ENCODE measurements around the gene PPFIBP1. TPM values are rescaled to one million over a fixed set of nuclear protein-coding genes. Genes with fewer than 3 reads are reported as not detected.

PPFIBP1 gene
- total RNA-seq, 1 donor from 2014 or later: 53.8 TPM

GRCh38 chr12:27693403-27693802 is 169.4 kb downstream of the PPFIBP1 start:
- H3K4me3 Mint-ChIP-seq: no peak overlapping the region
- H3K9me3 Mint-ChIP-seq: no peaks in the 10 kb centered on the region
- DNase-seq (ENCODE audit: low spot score): no peak
- H3K4me1 Mint-ChIP-seq (ENCODE audit: low read depth): no peaks in the 10 kb centered on the region
- peaks cover 7% of the 10 kb centered on the region for H3K36me3 Mint-ChIP-seq (ENCODE audit: low read depth)
- no peak overlapping the region for H3K27ac Mint-ChIP-seq
- intact Hi-C loops (cut with micrococcal nuclease): no loop called here
- H3K27me3 Mint-ChIP-seq (ENCODE audit: insufficient read depth): no peaks in the 10 kb centered on the region

DNA sequence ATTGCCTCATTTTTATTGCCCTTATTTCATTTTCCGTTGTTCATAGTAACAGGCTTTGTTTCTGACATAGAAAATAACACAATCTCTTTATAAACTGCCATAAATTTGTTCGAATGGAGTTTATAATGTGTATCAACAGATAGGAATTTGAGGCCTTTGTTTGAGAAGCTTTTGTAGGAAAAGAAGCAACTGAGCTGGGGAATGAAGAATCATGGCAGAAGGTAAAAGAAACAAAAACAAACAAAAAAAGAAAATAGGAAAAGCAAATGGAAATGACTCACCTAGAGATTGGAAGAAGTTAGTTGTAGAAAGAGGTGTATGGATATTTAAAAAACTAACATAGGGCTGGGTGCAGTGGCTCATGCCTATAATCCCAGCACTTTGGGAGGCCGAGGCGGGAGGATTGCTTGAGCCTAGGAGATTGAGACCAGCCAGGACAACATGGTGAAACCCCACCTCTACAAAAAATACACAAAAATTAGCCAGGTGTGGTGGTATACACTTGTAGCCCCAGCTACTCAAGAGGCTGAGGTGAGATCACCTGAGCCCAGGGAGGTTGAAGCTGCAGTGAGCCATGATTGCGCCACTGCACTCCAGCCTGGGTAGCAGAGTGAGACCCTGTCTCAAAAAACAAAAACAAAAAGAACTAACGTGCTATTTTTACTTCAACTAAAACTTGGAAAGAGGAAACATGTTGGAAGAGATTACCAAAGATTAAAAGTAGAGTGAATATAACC is 171.7 kb downstream of the PPFIBP1 start:
- DNase-seq (ENCODE audit: low spot score): no peak
- intact Hi-C loops (cut with micrococcal nuclease): no loop called here
- peaks cover 2% of the 10 kb centered on the region for H3K36me3 Mint-ChIP-seq (ENCODE audit: low read depth)
- H3K4me1 Mint-ChIP-seq (ENCODE audit: low read depth): no peaks in the 10 kb centered on the region
- no peak overlapping the region for H3K27ac Mint-ChIP-seq
- no peak overlapping the region for H3K4me3 Mint-ChIP-seq
- H3K27me3 Mint-ChIP-seq (ENCODE audit: insufficient read depth): no peaks in the 10 kb centered on the region
- H3K9me3 Mint-ChIP-seq: no peaks in the 10 kb centered on the region

- no peak within 1 kb of the TSS for H3K27ac Mint-ChIP-seq
- H3K9me3 Mint-ChIP-seq: no peaks in the 10 kb centered on the region
- H3K36me3 Mint-ChIP-seq (ENCODE audit: low read depth): peaks cover 2% of the 10 kb centered on the region
- H3K4me1 Mint-ChIP-seq (ENCODE audit: low read depth): no peaks in the 10 kb centered on the region
- DNase-seq (ENCODE audit: low spot score): no peak
- H3K4me3 Mint-ChIP-seq: no peak within 1 kb of the TSS
- intact Hi-C loops (cut with micrococcal nuclease): no loop called here
- H3K27me3 Mint-ChIP-seq (ENCODE audit: insufficient read depth): no peaks in the 10 kb centered on the region
These were observed 172.3 kb downstream of the PPFIBP1 start, which contains the start of gene REP15 for GRCh38 chr12:27696293-27696652. Gene REP15, plus strand, starts transcription at chr12:27696447. Its CDS starts 116 bp downstream, at chr12:27696563.

GRCh38 chr12:27696864-27697564 is 173.0 kb downstream of the PPFIBP1 start:
- intact Hi-C loops (cut with micrococcal nuclease): no loop called here
- no peak overlapping the region for H3K4me3 Mint-ChIP-seq
- DNase-seq (ENCODE audit: low spot score): no peak
- no peaks in the 10 kb centered on the region for H3K4me1 Mint-ChIP-seq (ENCODE audit: low read depth)
- no peaks in the 10 kb centered on the region for H3K27me3 Mint-ChIP-seq (ENCODE audit: insufficient read depth)
- peaks cover 2% of the 10 kb centered on the region for H3K36me3 Mint-ChIP-seq (ENCODE audit: low read depth)
- no peak overlapping the region for H3K27ac Mint-ChIP-seq
- no peaks in the 10 kb centered on the region for H3K9me3 Mint-ChIP-seq

GRCh38 chr12:27703720-27704452 is 179.9 kb downstream of the PPFIBP1 start:
- Mint-ChIP-seq H3K27ac (no peak overlapping the region), H3K9me3 (no peaks in the 10 kb centered on the region), H3K4me1 (ENCODE audit: low read depth) (no peaks in the 10 kb centered on the region), H3K4me3 (no peak overlapping the region), H3K36me3 (ENCODE audit: low read depth) (no peaks in the 10 kb centered on the region), H3K27me3 (ENCODE audit: insufficient read depth) (peaks cover 11% of the 10 kb centered on the region)
- intact Hi-C loops (cut with micrococcal nuclease): loop anchor here (1.0 to 10.0 kb wide), 5 partner anchors 51 to 849 kb away; no protein-coding TSS in a partner anchor
- DNase-seq (ENCODE audit: low spot score): peak; percentile 62

DNA sequence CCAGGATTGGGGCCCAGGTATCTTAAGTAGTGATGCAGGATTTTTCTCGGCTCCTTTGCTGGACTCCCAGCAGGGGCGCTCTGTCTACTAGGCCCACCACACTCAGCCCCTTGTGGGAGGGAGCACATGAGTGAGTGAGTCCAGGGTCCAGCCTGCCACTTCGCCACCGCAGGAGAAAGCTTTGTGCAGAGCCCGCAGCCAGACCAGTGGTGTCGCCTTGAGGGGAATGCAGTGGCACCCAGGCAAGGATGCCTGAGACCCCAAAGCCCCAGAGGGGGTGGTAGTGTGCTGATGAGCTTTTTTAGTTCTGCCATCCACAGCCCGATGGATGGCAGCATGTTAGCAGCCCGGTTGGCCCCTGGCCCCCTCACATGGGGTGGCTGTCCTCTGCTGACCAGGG is 181.3 kb downstream of the PPFIBP1 start:
- H3K4me1 Mint-ChIP-seq (ENCODE audit: low read depth): peaks cover 4% of the 10 kb centered on the region
- peaks cover 14% of the 10 kb centered on the region for H3K27me3 Mint-ChIP-seq (ENCODE audit: insufficient read depth)
- intact Hi-C loops (cut with micrococcal nuclease): loop anchor here (5.0 to 10.0 kb wide), 2 partner anchors 768 to 850 kb away; partner anchors contain the start of genes FGFR1OP2 and INTS13

DNA sequence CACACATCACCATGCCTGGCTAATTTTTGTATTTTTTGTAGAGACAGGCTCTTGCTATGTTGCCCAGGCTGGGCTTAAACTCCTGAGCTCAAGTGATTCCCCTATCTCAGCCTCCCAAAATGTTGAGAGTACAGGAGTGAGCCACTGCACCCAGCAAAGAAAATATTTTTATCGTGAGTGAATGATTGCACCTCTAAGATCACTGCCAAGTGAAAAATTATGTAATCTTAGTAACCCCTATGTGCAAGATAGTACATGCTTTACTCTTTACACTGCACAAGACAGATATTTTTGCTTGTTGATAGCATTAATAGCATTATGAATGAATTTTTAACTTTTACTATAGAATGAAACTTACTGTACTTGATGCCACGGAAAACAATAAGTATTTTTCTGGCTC is 183.2 kb downstream of the PPFIBP1 start:
- Mint-ChIP-seq H3K27ac (no peak overlapping the region), H3K4me3 (no peak overlapping the region), H3K36me3 (ENCODE audit: low read depth) (peaks cover under 1% of the 10 kb centered on the region), H3K27me3 (ENCODE audit: insufficient read depth) (peaks cover 14% of the 10 kb centered on the region), H3K9me3 (no peaks in the 10 kb centered on the region), H3K4me1 (ENCODE audit: low read depth) (peaks cover 14% of the 10 kb centered on the region)
- DNase-seq (ENCODE audit: low spot score): no peak
- intact Hi-C loops (cut with micrococcal nuclease): loop anchor here (5.0 to 10.0 kb wide), 2 partner anchors 770 to 852 kb away; partner anchors contain the start of genes FGFR1OP2 and INTS13

More for the DNA sequence above, 181.3 kb downstream of the PPFIBP1 start:
- Mint-ChIP-seq H3K9me3 (no peaks in the 10 kb centered on the region), H3K4me3 (no peak overlapping the region), H3K36me3 (ENCODE audit: low read depth) (no peaks in the 10 kb centered on the region), H3K27ac (no peak overlapping the region)
- no peak for DNase-seq (ENCODE audit: low spot score)

DNA sequence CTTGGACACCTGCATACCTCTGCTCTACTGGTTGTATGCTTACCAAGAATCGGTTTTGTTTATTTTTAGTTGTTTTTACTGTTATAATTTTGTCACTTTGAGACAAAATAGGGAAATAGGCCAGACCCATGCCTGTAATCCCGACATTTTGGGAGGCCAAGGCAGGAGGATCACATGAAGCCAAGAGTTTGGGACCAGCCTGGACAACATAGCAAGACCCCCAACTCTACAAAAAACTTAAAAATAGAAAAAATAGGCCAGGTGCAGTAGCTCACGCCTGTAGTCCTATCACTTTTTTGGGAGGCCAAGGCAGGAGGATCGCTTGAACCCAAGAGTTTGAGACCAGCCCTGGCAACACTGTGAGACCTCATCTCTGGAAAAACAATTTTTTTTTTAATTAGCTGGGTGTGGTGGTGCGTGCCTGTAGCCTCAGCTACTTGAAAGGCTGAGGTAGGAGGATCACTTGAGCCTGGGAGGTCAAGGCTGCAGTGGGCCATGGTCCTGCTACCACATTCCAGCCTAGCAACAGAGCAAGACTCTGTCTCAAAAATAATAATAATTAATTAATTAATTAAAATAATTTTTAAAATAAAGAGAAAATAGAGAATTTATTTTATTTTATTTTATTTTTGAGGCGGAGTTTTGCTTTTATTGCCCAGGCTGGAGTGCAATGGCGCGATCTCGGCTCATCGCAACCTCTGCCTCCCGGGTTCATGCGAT is 185.4 kb downstream of the PPFIBP1 start:
- H3K27me3 Mint-ChIP-seq (ENCODE audit: insufficient read depth): peaks cover 12% of the 10 kb centered on the region

GRCh38 chr12:27709932-27710591 is 186.1 kb downstream of the PPFIBP1 start:
- DNase-seq (ENCODE audit: low spot score): no peak
- Mint-ChIP-seq H3K9me3 (no peaks in the 10 kb centered on the region), H3K27ac (peak overlapping the region; percentile 96), H3K27me3 (ENCODE audit: insufficient read depth) (peaks cover 10% of the 10 kb centered on the region), H3K4me3 (peak overlapping the region; percentile 97), H3K4me1 (ENCODE audit: low read depth) (peaks cover 26% of the 10 kb centered on the region), H3K36me3 (ENCODE audit: low read depth) (peaks cover 15% of the 10 kb centered on the region)
- intact Hi-C loops (cut with micrococcal nuclease): loop anchor here (1.0 to 10.0 kb wide), 10 partner anchors 71 to 1671 kb away; partner anchors contain the start of genes BMAL2, CCDC91, ERGIC2 and FGFR1OP2

More for the DNA sequence above, 185.4 kb downstream of the PPFIBP1 start:
- Mint-ChIP-seq H3K27ac (no peak overlapping the region), H3K9me3 (no peaks in the 10 kb centered on the region), H3K4me1 (ENCODE audit: low read depth) (peaks cover 26% of the 10 kb centered on the region), H3K36me3 (ENCODE audit: low read depth) (peaks cover 12% of the 10 kb centered on the region), H3K4me3 (peak overlapping the region; percentile 97)
- no peak for DNase-seq (ENCODE audit: low spot score)
- intact Hi-C loops (cut with micrococcal nuclease): loop anchor here (5.0 to 10.0 kb wide), 2 partner anchors 772 to 855 kb away; partner anchors contain the start of genes FGFR1OP2 and INTS13

DNA sequence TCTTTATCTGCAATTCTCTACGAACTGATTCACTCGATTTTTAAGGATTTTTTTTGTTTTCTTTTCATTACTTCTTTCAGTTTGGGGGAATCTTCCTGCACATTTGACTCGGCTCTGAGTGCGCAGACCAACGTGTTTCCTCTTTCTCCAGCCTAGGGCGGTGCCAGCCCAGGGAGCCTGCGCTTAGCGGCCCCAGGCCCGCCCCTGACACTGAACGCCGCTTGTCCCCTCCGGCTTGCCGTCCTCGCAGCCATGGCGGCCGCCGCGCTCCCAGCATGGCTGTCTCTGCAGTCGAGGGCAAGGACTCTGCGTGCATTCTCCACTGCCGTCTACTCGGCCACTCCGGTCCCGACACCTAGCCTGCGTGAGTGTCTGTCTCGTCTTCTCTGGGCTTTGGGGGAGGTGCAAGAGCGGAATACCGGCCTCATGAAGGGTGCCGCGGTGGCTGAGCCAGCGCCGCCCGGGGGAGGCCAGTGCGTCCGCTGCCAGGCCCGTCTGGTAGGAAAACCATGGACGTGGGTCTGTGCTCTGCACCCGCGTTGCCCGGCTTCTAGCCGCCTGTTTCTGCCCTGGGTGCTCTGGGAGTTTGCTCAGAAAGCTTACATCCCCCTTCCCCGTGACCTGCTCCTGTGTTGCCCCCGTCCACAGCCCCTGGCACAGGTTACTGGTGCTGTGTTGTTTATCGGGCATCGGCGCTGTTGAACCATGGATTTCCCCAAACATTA is 186.7 kb downstream of the PPFIBP1 start, which contains the start of gene MRPS35:
Gene MRPS35, plus strand, starts transcription at position 241 of the 725 bp plus-strand sequence. Its CDS starts 12 bp downstream, at position 253.
- H3K9me3 Mint-ChIP-seq: no peaks in the 10 kb centered on the region
- intact Hi-C loops (cut with micrococcal nuclease): loop anchor here (1.0 to 10.0 kb wide), 8 partner anchors 70 to 1670 kb away; partner anchors contain the start of genes BMAL2, CCDC91, ERGIC2 and ITPR2
- peak within 1 kb of the TSS; percentile 97 for H3K4me3 Mint-ChIP-seq
- peak; percentile 89 for DNase-seq (ENCODE audit: low spot score)
- peaks cover 26% of the 10 kb centered on the region for H3K4me1 Mint-ChIP-seq (ENCODE audit: low read depth)
- peaks cover 10% of the 10 kb centered on the region for H3K27me3 Mint-ChIP-seq (ENCODE audit: insufficient read depth)
- peaks cover 18% of the 10 kb centered on the region for H3K36me3 Mint-ChIP-seq (ENCODE audit: low read depth)
- H3K27ac Mint-ChIP-seq: peak within 1 kb of the TSS; percentile 96

DNA sequence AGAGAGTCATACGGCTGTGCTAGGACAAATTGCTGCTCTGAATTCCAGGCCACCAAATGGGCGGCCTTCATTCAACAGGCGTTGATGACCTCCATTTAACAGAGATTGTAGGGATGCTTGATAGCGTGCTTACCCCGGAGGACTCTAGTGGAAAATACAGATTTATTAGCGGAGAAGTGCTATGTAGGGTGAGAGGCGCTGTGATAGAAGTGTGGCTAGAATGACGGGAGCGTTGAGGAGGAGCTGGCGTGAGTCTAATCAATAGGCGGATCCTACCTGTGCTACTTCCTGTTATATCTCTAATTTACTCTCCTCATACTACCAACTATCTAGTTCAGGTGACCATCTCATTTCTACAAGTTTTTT is 187.3 kb downstream of the PPFIBP1 start:
- H3K4me1 Mint-ChIP-seq (ENCODE audit: low read depth): peaks cover 26% of the 10 kb centered on the region
- no peak for DNase-seq (ENCODE audit: low spot score)
- intact Hi-C loops (cut with micrococcal nuclease): loop anchor here (2.0 to 10.0 kb wide), 6 partner anchors 70 to 1670 kb away; partner anchors contain the start of genes BMAL2, CCDC91, ERGIC2 and ITPR2
- peak overlapping the region; percentile 96 for H3K27ac Mint-ChIP-seq
- H3K4me3 Mint-ChIP-seq: peak overlapping the region; percentile 97
- peaks cover 20% of the 10 kb centered on the region for H3K36me3 Mint-ChIP-seq (ENCODE audit: low read depth)
- no peaks in the 10 kb centered on the region for H3K9me3 Mint-ChIP-seq
- peaks cover 10% of the 10 kb centered on the region for H3K27me3 Mint-ChIP-seq (ENCODE audit: insufficient read depth)

All from activated T-helper 1 cell treated with anti-CD3 and anti-CD28 coated beads, Interleukin-12 subunit alpha, Interleukin-12 subunit beta, Interleukin-2, Interleukin-4 antibody, amounts not matched to agents 30 ng/mL and 10 ng/mL and 1 ng/mL, durations not matched to agents 14 hours and 24 hours and 36 hours (primary cell).